PFSK-1 (cell line): ENCODE data around the gene DOCK1.

ENCODE experiments used
- FOXP2 ChIP-seq: optimal IDR thresholded peaks from 2 replicates; pipeline ENCODE3; 2011; ENCODE audit warnings: borderline replicate concordance, control low read depth, inconsistent platforms; ENCODE audit not compliant: insufficient read depth; ENCODE audit errors: extremely low read length, extremely low read depth
- POLR2AphosphoS5 ChIP-seq: IDR thresholded peaks from 2 replicates; pipeline ENCODE4 v1.6.1; 2012; ENCODE audit warnings: low read depth, mild to moderate bottlenecking, control low read depth, low read length, moderate library complexity
- REST ChIP-seq, 2 experiments: IDR thresholded peaks; 2 replicates each; pipeline versions ENCODE4 v1.6.1 to v1.8.0; 2011 to 2012; ENCODE audit warnings: low read depth in 2 of 2, low read length in 2 of 2, control low read depth in 1 of 2, inconsistent platforms in 1 of 2, mild to moderate bottlenecking in 1 of 2, moderate library complexity in 1 of 2; ENCODE audit not compliant: insufficient read depth in 1 of 2
- SIN3A ChIP-seq: IDR thresholded peaks from 2 replicates; pipeline ENCODE4 v1.6.1; 2012; ENCODE audit warnings: mild to moderate bottlenecking, low read length, moderate library complexity, borderline replicate concordance; ENCODE audit not compliant: insufficient read depth
- TAF1 ChIP-seq: IDR thresholded peaks from 2 replicates; pipeline ENCODE4 v1.6.1; 2012; ENCODE audit warnings: low read length, control low read depth, borderline replicate concordance; ENCODE audit not compliant: insufficient read depth

DOCK1 gene

GRCh38 chr10:127179612-127180250 is 274.5 kb downstream of the DOCK1 start:
- TF ChIP-seq SIN3A (no peak), POLR2AphosphoS5 (no peak), TAF1 (no peak), REST (IDR thresholded peaks at IDR 0.05; ENCODE audit: insufficient read depth in 1 of 2, low read depth in 2 of 2, low read length in 2 of 2) (no peak), FOXP2 (no peak)

GRCh38 chr10:127182161-127182560 is 276.9 kb downstream of the DOCK1 start:
- no peak for TF ChIP-seq REST (IDR thresholded peaks at IDR 0.05; ENCODE audit: insufficient read depth in 1 of 2, low read depth in 2 of 2, low read length in 2 of 2)
- no peak for TF ChIP-seq POLR2AphosphoS5
- no peak for TF ChIP-seq FOXP2
- no peak for TF ChIP-seq SIN3A
- no peak for TF ChIP-seq TAF1

GRCh38 chr10:127184582-127184981 is 279.4 kb downstream of the DOCK1 start:
- no peak for TF ChIP-seq SIN3A
- TF ChIP-seq TAF1: no peak
- TF ChIP-seq FOXP2: no peak
- TF ChIP-seq POLR2AphosphoS5: no peak
- no peak for TF ChIP-seq REST (IDR thresholded peaks at IDR 0.05; ENCODE audit: insufficient read depth in 1 of 2, low read depth in 2 of 2, low read length in 2 of 2)

- TF ChIP-seq FOXP2: no peak
- TF ChIP-seq POLR2AphosphoS5: no peak
- TF ChIP-seq TAF1: no peak
- TF ChIP-seq SIN3A: no peak
- no peak for TF ChIP-seq REST (IDR thresholded peaks at IDR 0.05; ENCODE audit: insufficient read depth in 1 of 2, low read depth in 2 of 2, low read length in 2 of 2)
Measured at GRCh38 chr10:127186813-127187212, 281.6 kb downstream of the DOCK1 start.

- TF ChIP-seq POLR2AphosphoS5 (no peak), TAF1 (no peak), REST (IDR thresholded peaks at IDR 0.05; ENCODE audit: insufficient read depth in 1 of 2, low read depth in 2 of 2, low read length in 2 of 2) (no peak), SIN3A (no peak), FOXP2 (no peak)
Measured at GRCh38 chr10:127189226-127189625, 284.0 kb downstream of the DOCK1 start.
